NOMO-1 treated with dmso at 0.1 percent for 144 hours (cell line): ENCODE data around the gene FIGNL1.

ENCODE experiments used
- DNase-seq: peaks from one replicate; lab custom pipeline; 2025; ENCODE audit not compliant: unreplicated experiment; lab: John Stamatoyannopoulos, UW

Gene FIGNL1

DNA sequence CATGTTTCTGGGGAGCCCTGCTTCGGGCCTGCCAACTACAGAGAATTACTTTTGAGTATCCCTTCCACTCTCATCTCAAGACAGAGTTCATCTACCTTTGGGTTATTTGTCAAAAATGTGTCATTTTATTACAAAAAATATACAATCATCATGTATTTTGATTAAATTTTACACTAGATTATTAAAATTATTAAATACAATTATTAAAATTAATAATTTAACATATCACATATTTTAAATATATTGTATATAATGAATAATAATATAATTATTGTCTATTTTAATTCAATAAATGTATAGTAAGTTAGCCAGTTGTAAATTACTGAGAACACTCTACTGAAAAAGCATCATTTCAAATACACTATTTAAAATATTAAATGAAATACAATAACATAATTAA, 50.9 kb downstream of the FIGNL1 start:
- DNase-seq = no peak

DNA sequence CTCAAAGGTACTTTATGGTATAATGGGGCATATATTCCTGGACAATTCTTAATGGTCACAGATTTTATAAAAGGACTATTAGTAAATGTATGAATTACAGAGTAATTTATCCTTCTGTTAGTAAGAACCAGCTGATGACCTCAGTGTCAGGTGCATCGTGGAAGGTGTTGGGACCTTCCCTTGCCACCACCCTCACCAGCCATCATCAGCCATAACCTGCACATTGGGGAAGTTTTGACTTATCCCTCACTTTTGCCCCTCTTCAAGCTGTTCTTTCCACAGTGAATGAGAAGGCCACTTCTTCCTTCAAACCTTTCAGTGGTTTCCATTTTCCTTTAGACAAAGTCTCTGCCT, 52.2 kb downstream of the FIGNL1 start:
- DNase-seq = no peak

GRCh38 chr7:50397320-50397970, 52.7 kb downstream of the FIGNL1 start:
- no peak for DNase-seq

- DNase-seq = no peak
Observed at GRCh38 chr7:50396856-50397255, 53.3 kb downstream of the FIGNL1 start.

- DNase-seq = no peak
Observed at GRCh38 chr7:50394315-50394714, 55.8 kb downstream of the FIGNL1 start.
